ENCODE results near the gene PROZ. TPM values are rescaled to one million over a fixed set of nuclear protein-coding genes. Genes with fewer than 3 reads are reported as not detected.
"Not testable (repeated sequence)": the region's sequence is repeated elsewhere in the genome, so short reads cannot be mapped to it uniquely, and the experiment has no call there.

The PROZ gene
- total RNA-seq, 6 donors from 2014 or later: not detected

DNA sequence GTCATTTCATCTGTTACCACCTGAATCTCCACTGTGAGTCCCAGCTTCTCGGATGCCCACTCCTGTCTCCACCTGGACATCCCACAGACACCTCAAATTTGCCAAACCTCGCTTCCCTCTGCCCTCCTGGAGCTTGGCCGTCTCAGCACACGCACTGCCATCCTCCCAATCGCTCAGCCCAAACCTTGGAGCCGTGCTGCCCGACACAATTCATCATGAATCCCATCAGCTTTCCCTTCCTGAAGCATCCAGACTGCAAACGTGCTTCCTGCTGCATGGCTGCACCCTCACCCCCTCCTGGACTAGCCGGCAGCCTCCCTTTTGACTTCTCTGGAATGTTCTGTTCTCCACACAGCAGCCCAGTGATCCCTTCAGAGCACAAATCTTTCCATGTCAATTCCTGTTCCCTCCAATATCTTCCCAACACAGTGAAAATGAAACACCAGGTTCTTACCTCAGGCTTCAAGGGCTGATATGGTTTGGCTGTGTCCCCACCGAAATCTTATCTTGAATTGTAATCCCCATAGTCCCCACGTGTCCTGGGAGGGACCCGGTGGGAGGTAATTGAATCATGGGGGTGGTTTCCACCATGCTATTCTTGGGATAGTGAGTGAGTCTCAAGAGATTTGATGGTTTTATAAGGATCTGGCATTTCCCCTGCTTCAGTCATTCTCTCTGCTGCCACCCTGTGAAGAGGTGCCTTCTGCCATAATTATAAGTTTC lies 1.1 kb upstream of the PROZ start:
- peaks cover 0 to 8% (median 1%) of the 10 kb centered on the region in 4 donors for H3K27me3 ChIP-seq
- no peak for ATAC-seq (ENCODE audit: low FRiP score in 2 of 2)
- H3K4me1 ChIP-seq: peaks cover 10 to 18% (median 14%) of the 10 kb centered on the region in 4 donors
- DNase-seq: no peak
- no peak overlapping the region for H3K4me3 ChIP-seq
- TF ChIP-seq POLR2AphosphoS5 (IDR thresholded peaks at IDR 0.05): no peak
- TF ChIP-seq POLR2A (IDR thresholded peaks at IDR 0.05): no peak
- no peak for TF ChIP-seq EP300 (IDR thresholded peaks at IDR 0.05)
- TF ChIP-seq CTCF (IDR thresholded peaks at IDR 0.05): no peak
- 66 to 69% methylated on average over 12 of the region's 12 CpGs for WGBS, 2 donors
- no peaks in the 10 kb centered on the region for H3K36me3 ChIP-seq
- no peaks in the 10 kb centered on the region for H3K9me3 ChIP-seq
- H3K27ac ChIP-seq: no peak overlapping the region

DNA sequence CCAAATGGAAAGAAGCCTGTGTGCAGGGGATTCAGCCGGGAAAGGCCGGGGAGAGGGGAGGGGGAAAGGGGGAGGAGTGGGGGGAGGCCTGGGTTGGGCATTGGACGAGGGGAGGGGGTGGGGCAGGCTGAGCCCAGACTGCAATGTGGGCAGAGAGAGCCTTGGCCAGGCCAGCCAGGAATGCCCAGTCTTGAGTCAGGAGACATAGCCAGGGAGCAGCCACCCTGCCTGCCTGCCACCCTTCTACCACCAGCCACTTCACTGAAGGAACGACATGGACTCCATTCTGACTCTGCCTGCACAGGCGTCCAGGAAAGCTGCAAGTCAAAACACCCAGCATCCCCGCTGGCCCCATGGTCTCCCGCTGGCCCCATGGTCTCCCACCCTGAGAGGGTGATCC lies 498 bp downstream of the PROZ start:
- Histone ChIP-seq H3K36me3 (no peaks in the 10 kb centered on the region), H3K27me3 (peaks cover 0 to 14% (median 3%) of the 10 kb centered on the region in 4 donors), H3K4me1 (peaks cover 0 to 6% (median 2%) of the 10 kb centered on the region in 4 donors), H3K4me3 (no peak overlapping the region), H3K27ac (no peak overlapping the region), H3K9me3 (no peaks in the 10 kb centered on the region)
- TF ChIP-seq EP300 (IDR thresholded peaks at IDR 0.05) (no peak), POLR2A (IDR thresholded peaks at IDR 0.05) (no peak), CTCF (IDR thresholded peaks at IDR 0.05) (no peak)
- DNase-seq: no peak
- no peak for ATAC-seq (ENCODE audit: low FRiP score in 2 of 2)
- 73 to 76% methylated on average over 5 to 7 of the region's 7 CpGs for WGBS, 2 donors

- TF ChIP-seq POLR2AphosphoS5 (IDR thresholded peaks at IDR 0.05) (no peak), EP300 (IDR thresholded peaks at IDR 0.05) (no peak), POLR2A (IDR thresholded peaks at IDR 0.05) (no peak), CTCF (IDR thresholded peaks at IDR 0.05) (no peak)
- no peak for ATAC-seq (ENCODE audit: low FRiP score in 2 of 2)
These were observed 1.3 kb downstream of the PROZ start for GRCh38 chr13:113159701-113160100.

DNA sequence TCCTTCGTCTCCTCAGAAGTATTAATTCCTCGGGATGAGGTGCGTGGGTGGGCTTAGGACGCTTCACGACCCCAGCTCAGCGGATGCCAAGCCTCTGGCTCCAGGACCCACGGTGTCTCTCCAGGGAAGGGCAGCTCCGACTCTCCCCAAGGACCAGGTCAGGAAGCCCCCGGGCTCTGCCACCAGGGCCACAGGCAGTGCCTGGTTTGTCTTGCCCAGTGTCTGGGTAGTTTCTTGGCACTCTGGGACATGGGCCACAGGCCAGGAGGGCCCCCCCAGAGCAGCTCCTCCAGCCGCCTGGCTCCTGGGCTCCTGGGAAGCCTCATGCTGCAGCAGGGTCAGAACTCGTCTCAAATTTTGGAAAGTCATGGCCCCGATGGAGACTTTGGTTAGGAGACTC lies 2.5 kb downstream of the PROZ start:
- ATAC-seq (ENCODE audit: low FRiP score in 2 of 2): no peak
- no peak overlapping the region for H3K4me3 ChIP-seq
- DNase-seq: no peak
- no peaks in the 10 kb centered on the region for H3K36me3 ChIP-seq
- 76 to 87% methylated on average over 9 to 12 of the region's 12 CpGs for WGBS, 2 donors
- H3K27me3 ChIP-seq: peaks cover 0 to 14% (median 3%) of the 10 kb centered on the region in 4 donors
- no peaks in the 10 kb centered on the region for H3K4me1 ChIP-seq
- H3K9me3 ChIP-seq: no peaks in the 10 kb centered on the region
- no peak overlapping the region for H3K27ac ChIP-seq
- TF ChIP-seq POLR2A (IDR thresholded peaks at IDR 0.05) (no peak), CTCF (IDR thresholded peaks at IDR 0.05) (no peak), EP300 (IDR thresholded peaks at IDR 0.05) (no peak), POLR2AphosphoS5 (IDR thresholded peaks at IDR 0.05) (no peak)

More at GRCh38 chr13:113159701-113160100, 1.3 kb downstream of the PROZ start:
- peak in 1 of 2 donors; percentile 16 for DNase-seq
- Histone ChIP-seq H3K27me3 (peaks cover 0 to 14% (median 3%) of the 10 kb centered on the region in 4 donors), H3K4me1 (peaks cover 0 to 2% (median under 1%) of the 10 kb centered on the region in 4 donors), H3K9me3 (no peaks in the 10 kb centered on the region), H3K36me3 (no peaks in the 10 kb centered on the region), H3K4me3 (no peak overlapping the region), H3K27ac (no peak overlapping the region)
- WGBS, 2 donors: 84 to 91% methylated on average over 19 of the region's 20 CpGs

- TF ChIP-seq EP300 (IDR thresholded peaks at IDR 0.05) (no peak), POLR2A (IDR thresholded peaks at IDR 0.05) (no peak), POLR2AphosphoS5 (IDR thresholded peaks at IDR 0.05) (no peak), CTCF (IDR thresholded peaks at IDR 0.05) (no peak)
- no peaks in the 10 kb centered on the region for H3K9me3 ChIP-seq
- DNase-seq: no peak
- no peaks in the 10 kb centered on the region for H3K4me1 ChIP-seq
- peaks cover 0 to 14% (median 3%) of the 10 kb centered on the region in 4 donors for H3K27me3 ChIP-seq
- no peak overlapping the region for H3K27ac ChIP-seq
- H3K4me3 ChIP-seq: no peak overlapping the region
- H3K36me3 ChIP-seq: no peaks in the 10 kb centered on the region
- 47 to 55% methylated on average over 14 to 15 of the region's 16 CpGs for WGBS, 2 donors
- ATAC-seq (ENCODE audit: low FRiP score in 2 of 2): no peak
These were observed 3.0 kb downstream of the PROZ start for GRCh38 chr13:113161433-113161832.

DNA sequence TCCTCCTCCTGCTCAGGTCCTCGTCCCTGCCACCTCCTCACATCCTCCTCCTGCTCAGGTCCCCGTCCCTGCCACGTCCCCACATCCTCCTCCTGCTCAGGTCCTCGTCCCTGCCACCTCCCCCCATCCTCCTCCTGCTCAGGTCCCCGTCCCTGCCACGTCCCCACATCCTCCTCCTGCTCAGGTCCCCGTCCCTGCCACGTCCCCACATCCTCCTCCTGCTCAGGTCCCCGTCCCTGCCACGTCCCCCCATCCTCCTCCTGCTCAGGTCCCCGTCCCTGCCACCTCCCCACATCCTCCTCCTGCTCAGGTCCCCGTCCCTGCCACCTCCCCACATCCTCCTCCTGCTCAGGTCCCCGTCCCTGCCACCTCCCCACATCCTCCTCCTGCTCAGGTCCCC lies 3.5 kb downstream of the PROZ start:
- H3K4me3 ChIP-seq; H3K36me3 ChIP-seq; DNase-seq; H3K27ac ChIP-seq; H3K9me3 ChIP-seq; H3K4me1 ChIP-seq; ATAC-seq (ENCODE audit: low FRiP score in 2 of 2): not testable (repeated sequence)
- WGBS, 2 donors: no CpG with 5 or more reads among the region's 13 CpGs
- peaks cover 0 to 14% (median 3%) of the 10 kb centered on the region in 4 donors for H3K27me3 ChIP-seq

Data from upper lobe of left lung (tissue), 6 donors.